Measurements from ENCODE around the gene SMIM38.
A peak's percentile ranks its signal among the peaks of the same experiment; 100 is the strongest.

SMIM38 gene

DNA sequence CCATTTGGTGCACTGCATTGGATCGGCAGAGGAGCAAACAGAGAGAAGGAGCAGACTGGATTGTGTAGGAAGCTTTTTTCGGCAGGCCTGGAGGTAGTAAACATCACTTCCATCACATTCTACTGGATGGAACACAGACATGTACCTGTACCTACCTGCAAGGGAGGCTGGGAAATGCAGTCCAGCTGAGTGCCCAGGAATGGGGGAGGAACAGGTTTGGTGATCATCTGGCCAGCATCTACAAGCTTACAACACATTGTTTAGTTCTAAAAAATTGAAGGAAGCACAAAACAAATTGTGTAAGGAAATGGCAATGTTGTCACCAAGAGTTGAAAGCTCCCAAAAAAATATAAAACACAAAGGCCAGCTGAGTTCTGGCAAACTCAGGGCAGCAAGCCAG lies 19.1 kb downstream of the SMIM38 start:
- no peak for DNase-seq

DNA sequence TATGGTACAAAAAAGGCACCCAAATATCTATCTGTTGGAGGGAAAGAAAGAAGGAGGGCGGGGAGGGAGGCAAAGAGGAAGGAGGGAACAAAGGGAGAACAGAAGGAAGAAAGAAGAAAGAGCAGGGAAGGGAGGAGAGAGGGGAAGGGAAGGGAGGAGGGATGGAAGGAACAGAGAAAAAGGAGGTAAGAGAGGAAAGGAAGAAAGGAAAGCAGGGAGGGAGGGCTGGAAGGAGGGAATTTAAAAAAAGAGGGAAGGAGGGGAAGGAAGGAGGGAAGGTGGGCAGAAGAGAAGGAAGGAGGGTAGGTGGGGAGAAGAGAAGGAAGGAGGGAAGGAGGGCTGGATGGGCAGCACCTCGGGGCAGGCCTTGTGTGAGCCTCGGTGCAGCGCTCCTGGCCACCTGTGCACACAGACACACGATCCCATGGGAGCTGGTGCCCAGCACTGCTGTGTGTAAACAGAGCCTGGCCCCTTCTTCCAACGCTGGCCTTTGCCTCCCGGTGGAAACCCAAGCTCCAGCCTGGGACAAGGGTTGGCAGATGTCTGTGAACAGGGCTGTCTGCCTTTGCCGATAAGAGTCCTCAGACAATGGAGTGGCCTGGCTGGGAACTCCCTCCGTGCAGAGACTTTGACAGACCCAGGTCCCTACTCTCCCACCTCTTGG lies 23.2 kb downstream of the SMIM38 start:
- DNase-seq = no peak

DNA sequence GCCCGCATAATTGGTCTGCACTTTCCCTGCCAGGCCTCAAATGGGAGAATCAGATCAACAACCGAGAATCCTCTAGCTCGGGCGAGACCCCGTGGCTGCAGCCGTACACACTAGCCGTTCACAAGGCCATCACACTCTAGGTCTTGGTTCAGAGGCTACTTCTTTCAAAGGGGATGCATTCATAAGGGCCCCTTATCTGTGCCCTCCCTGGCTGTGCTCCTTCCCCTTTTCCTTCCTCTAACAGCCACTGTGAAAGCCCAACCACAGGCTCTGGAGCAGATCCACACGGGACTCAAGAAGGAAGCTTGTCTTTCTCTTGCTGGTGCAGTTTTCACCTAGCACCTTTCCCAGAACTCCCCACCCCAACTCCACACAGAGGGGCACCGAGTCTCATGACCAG lies 24.5 kb downstream of the SMIM38 start:
- no peak for DNase-seq

DNA sequence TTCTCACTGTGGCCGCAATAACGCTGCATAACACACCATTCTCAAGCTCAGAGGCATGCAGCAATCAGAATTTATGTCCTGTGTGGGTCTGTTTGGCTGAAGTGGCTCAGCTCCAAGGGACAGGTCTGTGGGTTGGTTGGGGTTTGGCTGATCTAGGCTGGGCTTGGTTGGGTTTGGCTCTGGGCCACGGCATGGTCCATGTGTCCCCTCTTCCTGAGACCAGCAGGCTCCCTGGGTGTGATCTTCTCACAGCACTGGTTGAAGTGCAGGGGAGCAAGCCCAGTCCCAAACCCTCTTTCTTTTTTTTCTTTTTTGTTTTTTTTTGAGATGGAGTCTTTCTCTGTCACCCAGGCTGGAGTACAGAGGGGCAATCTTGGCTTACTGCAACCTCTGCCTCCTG lies 25.0 kb downstream of the SMIM38 start:
- no peak for DNase-seq

DNA sequence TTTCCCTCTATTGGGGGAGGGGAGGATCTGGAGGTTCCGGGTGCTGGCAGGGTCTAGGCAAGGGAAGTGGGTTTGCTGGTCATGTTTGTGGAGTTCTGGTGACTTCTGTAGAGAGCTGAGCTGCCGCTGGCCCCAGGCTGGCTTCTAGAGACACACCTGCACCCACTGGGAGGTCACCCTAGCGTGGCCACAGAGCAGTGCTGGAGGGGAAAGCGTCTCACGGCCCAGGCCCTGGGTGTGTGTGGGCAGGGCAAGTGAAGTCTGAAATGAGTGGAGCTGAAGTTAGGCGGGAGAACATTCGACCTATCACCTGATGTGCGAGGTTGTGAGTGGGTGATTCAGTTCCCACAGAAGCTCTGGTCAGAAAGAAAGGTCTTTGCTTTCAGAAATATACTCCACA lies 27.9 kb downstream of the SMIM38 start:
- no peak for DNase-seq

DNA sequence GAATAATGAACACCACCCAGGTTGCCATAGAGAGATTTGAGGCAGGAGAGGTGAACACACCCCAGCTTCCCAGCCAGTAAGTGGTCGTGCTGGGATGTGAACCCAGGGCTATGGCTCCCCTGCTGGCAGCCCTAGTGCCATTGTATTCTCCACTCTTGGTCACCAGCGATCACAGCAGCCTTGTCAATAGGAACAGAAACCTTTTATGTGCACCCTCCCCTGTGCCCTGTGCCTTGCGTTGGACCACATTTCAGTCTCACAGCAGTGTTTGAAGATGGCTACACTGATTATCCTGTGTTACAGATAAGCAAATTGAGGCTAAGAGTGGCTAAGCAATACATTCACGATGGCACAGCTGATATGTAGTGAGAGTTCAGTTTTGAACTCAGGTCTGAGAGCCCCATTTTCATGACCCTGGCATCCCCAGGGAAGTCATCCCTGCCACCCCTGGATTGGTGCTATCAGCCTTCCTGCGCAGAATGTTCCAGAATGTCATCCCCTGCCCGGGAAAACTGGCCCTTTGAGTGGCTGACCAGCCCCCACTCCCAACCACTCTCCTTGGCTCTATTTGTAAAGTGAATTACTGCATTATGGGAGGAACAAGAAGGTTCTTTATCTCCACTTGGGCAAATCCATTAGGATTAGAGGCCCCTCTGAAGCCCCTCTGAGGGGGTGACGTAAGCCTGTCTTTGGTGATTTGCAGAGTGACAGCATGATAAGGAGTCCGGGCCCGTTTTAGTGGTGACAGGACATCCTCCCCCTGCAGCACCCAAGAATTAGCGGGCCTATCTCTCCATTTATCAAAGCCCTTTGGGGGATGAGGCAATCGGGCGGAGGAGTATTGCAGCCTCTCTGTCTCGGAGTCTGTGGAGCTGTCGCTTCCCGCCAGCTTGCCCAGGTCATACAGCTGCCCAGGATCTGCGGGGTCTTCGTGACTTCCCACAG lies 30.9 kb downstream of the SMIM38 start:
- DNase-seq = no peak

DNA sequence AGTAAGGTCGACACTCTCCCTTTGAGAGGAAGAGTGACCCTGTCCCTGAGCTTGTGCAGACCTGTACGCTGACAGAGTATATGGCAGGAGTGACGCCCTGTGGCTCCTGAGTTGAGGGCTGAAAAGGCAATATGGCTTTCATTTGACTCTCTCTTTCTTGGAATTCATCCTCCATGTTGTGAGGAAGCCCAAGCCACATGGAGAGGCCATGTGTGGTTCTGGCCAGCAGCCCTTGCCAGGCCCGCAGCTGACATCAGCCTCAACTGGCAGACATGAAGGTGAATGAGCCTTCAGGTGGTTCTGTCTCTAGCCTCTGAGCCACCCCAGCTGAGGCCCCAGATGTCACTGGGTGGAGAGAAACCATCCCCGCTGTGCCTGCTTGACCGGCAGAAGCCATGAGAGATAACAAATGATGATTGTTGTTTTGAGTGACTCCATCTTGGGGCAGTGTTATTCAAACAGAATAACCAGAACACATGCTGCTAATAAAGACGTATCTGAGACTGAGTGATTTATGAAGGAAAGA lies 31.9 kb downstream of the SMIM38 start:
- DNase-seq = no peak

DNA sequence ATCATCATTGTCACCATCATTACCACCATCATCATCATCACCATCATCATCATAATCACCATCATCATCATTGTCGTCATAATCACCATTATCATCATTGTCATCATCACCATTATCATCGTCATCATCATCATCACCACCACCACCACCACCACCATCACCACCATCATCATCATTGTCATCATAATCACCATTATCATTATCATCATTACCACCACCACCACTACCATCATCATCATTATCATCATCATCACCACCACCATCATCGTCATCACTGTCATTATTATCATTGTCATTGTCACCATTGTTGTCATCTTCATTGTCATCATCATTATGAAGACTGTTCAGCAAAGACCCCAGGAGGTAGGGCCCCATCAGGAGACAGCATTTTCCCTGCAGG lies 33.3 kb downstream of the SMIM38 start:
- no peak for DNase-seq

DNA sequence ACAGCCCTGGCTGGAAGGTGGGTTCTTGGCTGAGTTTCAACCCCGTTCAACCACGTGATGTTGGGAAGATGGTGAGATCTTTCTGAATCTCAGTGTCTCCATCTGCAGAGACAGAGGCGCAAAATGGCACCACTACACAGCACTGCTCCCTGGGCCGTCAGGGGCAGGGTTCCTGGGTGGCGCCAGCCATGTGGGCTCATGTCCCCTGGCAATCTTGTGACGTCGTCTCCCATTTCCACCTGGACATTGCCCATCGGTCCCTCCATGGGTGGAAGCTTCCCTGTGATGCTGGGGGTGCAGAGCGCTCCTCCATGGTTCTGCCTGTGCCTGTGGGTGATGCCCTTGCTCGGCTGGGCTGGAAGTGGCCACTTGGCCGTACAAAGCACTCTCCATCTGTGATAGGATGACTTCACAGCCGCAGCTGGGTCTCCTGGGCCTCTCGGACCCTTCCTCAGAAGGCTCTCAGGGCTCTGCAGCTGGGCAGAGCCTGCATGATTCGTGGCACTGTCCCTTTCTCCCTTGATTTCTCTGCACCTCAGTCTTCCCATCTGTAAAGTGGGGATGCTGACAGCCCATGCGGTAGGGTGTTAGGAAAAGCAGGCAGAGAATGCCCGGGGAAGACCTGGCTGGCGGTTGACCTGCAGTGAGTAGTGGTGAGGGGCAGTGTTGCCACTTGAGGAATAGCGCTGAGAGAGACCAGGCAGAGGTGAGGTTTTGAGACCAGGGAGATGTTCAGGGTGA lies 35.2 kb downstream of the SMIM38 start:
- no peak for DNase-seq

DNA sequence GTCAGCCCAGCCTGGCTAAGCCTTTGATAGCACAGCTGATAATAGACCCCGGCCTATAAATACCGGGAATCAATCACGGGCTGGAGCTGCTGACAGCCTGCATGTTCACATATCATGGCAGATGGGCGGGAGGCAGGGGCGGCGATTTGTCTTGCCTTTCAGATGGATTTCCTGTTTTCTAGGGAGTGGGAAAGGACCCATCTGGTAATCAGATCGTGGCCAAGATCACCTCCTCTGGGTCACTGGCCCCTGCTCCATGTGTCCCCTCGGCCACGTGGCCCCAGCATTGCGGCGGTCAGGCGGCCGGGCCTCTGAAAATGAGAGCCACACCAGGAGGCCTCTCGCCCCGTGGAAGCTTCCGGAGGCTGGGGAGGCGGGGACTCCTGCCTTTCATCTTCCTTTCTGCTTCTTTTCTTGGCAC lies 36.6 kb downstream of the SMIM38 start:
- no peak for DNase-seq

DNA sequence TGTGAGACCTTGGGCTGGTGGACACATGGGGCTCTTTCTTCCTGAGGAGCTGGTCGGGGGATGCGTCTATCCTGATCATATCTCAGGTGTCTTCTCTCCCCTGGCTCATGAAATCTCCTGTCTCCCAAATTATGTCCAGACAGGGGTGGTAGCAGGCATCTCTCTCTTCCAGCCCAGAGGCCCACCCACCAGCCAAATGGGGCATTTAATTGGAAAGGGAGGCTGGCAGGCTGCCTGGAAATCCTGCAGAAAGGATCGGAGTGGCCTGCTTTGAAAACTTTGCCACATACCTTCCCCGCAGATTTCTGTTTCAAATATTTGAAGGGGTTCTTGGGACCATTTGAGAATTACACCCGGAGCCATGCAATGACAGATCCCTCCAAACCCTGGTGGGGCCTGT lies 37.4 kb downstream of the SMIM38 start:
- DNase-seq = peak in 4 of 58 donors; percentile 1 to 28 (median 16)

DNA sequence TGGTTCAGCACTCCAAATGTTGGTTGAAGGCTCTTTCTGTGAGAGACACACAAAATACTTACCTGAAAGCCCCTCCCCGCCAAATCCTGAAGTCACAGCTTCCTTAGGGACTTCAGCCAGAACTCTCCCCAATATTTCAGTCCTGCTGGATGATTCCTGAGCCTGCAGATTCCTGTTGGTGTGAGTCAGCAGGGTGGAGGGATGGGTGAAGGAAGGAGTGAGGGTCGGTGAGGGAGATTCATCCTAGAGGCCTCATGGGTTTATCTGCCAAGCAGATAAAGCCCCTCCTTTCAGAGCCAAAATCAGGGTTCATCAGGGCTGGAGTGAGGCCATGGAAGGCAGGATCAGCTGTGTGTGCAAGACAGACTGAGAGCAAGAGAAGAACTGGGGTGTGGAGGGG lies 37.9 kb downstream of the SMIM38 start:
- DNase-seq = no peak

DNA sequence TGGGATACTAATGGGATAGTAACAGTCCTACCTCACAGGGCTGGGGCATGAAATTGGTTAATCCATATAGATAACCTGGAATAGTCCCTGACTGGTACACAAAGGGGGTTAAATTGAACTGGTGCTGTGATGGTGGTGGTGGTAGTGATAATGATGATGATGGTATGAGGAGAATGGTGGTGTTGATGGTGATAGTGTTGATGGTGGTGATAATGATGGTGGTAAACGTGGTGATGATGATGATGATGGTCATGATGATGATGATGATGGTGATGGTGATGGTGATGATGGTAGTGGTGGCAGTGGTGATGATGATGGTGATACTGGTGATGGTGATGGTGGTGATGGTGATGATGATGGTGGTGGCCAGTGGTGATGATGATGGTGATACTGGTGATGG lies 38.7 kb downstream of the SMIM38 start:
- no peak for DNase-seq

DNA sequence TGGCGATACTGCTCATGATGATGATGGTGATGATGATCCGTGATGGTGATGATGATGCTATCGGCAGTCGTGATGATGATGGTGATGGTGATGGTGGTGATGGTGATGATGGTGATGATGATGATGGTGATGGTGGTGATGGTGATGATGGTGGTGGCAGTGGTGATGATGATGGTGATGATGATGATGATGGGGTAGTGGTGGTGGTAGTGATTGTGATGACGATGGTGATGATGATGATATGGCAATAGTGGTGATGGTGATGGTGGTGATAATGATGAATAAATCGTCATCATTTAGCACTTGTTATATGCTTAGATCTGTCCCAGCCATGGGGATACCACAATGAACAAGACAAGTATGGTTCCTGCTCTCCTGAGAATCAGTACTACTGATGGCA lies 39.2 kb downstream of the SMIM38 start:
- no peak for DNase-seq

DNA sequence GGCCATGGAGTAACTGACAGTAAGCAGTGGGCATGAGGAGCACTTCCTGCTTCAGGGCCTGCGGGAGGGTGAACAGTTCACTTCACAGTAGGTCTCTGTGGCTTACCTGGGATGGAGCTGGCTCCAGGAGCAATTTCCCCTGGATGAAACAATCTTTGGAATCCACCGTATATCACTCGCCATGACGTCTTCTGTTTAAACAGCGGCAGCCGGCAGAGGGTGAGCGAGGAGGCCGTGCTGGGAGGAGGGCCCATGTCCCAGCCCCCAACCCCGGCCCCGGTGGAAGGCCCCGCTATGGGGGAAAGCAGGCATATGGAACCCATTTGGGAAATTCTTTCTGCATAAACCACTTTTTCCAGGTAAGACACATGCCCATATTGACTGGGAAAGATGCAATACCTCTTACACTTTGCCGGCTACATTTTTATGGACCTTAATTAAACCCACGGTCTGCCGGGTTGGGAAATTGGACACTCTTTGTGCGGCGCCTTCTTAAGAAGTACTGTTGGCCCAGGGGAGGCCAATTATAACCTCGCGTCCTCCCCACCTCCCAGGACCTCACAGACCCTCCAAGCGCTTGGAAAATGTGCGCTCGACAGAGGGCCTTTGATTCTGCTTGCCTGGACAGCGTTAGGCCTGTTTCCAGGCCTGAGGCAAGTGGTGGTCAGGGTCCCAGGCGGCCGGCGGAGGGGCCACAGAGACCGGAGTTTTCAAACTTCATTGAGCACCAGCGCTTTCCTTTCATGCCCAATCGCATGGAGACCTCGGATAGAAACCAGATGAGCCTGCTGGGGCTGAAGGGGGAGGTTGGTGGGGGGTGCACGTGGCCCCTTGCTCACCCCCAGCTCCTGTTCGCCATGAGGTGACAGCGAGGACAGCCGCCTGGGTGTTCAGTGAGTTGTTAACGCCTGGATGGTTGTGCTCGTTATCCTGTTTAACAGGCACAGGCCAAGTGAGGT lies 40.4 kb downstream of the SMIM38 start:
- DNase-seq = no peak

DNA sequence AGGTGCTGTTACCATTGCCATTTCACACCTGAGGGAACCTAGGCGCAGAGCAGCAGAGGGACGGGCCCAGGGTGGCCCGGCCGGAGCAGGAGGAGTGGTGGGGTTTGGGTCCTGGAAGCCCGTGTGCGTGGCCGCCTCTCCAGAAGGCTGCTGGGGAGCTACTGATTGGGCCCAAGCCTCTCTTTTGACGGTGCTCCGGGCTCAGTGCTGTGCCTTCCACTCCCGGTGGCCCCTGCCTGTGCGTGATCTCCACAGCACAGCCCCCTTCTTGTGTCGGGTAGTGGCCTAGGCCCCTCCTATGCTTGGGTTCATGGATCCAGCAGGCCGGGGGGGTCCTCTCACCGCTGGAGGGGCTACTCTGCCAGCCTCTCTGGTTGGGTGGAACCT lies 41.0 kb downstream of the SMIM38 start:
- no peak for DNase-seq

DNA sequence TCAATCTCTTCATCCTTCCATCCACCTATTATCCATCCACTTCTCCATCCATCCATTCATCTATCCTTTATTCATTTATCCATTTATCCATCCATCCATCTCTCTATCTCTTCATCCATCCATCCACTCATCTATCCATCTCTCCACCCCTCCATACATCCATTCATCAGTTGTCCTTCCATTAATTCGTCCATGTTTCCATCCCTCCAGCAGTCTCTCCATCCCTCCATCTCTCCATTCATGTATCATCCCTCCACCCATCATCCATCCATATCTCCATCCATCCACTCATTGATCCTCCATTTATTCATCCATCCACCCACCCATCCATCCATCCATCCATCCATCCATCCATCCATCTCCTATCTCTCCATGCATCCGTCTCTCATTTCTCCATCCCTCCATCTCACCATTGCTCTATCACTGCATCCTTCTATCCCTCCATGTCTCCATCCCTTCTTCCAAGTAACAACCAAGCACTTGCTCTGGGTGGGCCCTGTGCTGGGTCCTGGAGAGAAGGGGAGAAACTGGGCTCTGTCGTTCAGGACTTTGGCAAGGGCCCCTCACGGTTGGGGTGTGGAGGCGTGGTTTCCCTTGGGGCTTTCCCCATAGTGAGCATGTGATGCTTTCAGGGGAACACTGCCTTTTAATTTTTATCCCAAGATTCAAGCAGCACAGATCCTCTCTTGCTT lies 43.3 kb downstream of the SMIM38 start:
- DNase-seq = no peak

DNA sequence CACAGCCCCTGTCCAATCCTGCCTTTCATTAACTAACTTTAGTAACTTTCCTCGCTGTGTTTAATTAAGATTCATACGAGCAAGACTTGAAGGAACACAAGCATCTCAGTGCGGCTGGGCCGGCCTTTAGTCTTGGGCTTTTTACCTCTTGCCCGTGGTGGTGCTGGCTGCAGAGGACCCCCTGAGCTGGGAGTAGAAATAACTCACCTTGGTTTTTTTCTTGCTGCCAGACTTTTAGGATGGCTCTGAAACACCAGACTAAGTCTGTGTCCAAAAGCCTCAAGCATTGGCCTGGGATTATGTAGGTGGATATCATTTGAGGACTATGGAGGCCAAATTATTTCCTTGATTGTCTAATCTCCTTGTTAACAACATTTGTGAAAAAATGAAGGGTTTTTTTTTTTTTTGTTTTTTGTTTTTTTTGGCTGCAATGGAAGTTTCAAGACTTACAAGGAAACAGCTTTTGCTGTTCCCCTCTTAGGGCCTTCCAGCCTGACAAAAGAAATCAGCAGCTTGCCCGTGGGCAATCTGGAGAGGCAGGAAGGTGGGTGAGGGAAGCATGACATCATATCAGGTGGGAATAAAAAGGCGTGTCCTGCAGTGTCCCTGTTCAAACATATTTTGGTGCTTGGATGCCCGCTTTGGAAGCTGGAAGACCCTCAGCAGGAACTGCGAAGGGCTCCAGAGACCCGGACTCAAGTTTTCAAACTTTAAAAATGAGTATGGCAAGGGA lies 44.0 kb downstream of the SMIM38 start:
- DNase-seq = no peak

DNA sequence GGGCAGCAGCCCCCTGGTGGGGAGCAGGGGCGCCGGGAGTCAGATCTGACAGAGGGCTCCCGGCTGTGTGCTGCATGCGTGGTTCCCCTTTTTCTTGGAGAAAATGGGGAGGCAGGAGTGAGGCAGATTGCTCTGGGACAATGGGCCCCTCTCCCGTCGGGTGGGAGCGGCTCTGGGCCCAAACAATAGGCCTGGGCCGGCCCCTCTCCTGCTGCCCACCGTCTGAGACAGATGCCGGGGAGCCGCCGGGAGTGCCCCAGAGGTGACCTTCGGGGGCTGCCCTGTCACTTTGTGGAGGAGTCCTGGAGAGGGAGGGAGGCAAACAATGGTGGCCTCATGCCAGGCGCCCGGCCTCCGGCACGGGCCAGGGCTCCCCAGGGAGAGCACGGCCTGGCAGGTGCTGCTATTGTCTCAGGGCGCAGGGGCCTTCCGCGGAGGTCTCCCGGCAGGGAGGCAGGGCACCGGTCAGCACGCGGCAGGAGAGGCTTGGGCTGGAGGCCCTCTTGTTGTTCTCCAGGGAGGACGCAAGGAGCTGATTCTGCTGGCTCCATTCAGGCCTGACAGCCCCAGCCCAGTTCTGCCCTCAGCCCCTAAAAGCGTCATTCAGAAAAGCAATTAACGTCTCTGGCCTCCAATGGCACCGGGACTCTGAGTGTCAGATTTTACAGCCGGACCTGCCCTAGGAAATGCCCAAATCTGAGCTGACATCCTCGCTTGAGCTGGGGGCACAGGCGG lies 44.8 kb downstream of the SMIM38 start:
- no peak for DNase-seq
